K562 (cell line): Measurements from ENCODE around the gene DAPK1. TPM values are rescaled to one million over a fixed set of nuclear protein-coding genes. Genes with fewer than 3 reads are reported as not detected.

Source experiments
- BACH1 ChIP-seq: fragments of 200-800 bp; sonication (Bioruptor generic); IDR thresholded peaks from 2 replicates; pipeline ENCODE4 v1.6.1; 2016; ENCODE audit warnings: missing genetic modification characterization, missing compliant biosample characterization
- CHD2 ChIP-seq: IDR thresholded peaks from 2 replicates; pipeline ENCODE4 v1.6.1; 2011; ENCODE audit warnings: low read depth, low read length
- DMBX1 ChIP-seq: fragments of 250-450 bp; sonication (Bioruptor Pico); IDR thresholded peaks from 2 replicates; pipeline ENCODE4 v1.8.0; 2022; ENCODE audit warnings: inconsistent platforms, mild to moderate bottlenecking, moderate library complexity, borderline replicate concordance
- FOS ChIP-seq: IDR thresholded peaks from 3 replicates; pipeline ENCODE4 v1.6.1; 2011; ENCODE audit not compliant: insufficient read length; ENCODE audit errors: extremely low read depth
- GATAD2A ChIP-seq: fragments of 450-650 bp; IDR thresholded peaks from 2 replicates; pipeline ENCODE4 v1.6.1; 2017
- GMEB1 ChIP-seq: fragments of 250-450 bp; sonication (Bioruptor Pico); IDR thresholded peaks from 2 replicates; pipeline ENCODE4 v1.4.0; 2020; ENCODE audit warnings: mild to moderate bottlenecking
- HNRNPL ChIP-seq: fragments of 200-400 bp; formaldehyde crosslinking; IDR thresholded peaks from 2 replicates; pipeline ENCODE4 v1.6.1; 2017; ENCODE audit warnings: low read depth, mild to moderate bottlenecking, low read length
- ILK ChIP-seq: fragments of 450-650 bp; IDR thresholded peaks from 2 replicates; pipeline ENCODE4 v1.6.1; 2016; ENCODE audit warnings: missing genetic modification characterization, low read depth, mild to moderate bottlenecking, missing compliant biosample characterization, moderate library complexity, borderline replicate concordance
- LCOR ChIP-seq: sonication (generic); formaldehyde crosslinking; IDR thresholded peaks from 2 replicates; pipeline ENCODE4 v1.8.0; 2022; ENCODE audit warnings: mild to moderate bottlenecking, missing genetic modification reagents
- PKNOX1 ChIP-seq: fragments of 450-650 bp; IDR thresholded peaks from 2 replicates; pipeline ENCODE4 v1.6.1; 2016
- PRDM10 ChIP-seq: fragments of 450-650 bp; IDR thresholded peaks from 2 replicates; pipeline ENCODE4 v1.6.1; 2018; ENCODE audit not compliant: partially characterized antibody
- RCOR1 ChIP-seq, 2 experiments: IDR thresholded peaks; 2 replicates each; pipeline ENCODE4 v1.6.1; 2012; ENCODE audit warnings: low read depth in 2 of 2, low read length in 2 of 2, borderline replicate concordance in 1 of 2, improper control_type of control experiment in 1 of 2
- SIN3A ChIP-seq, 2 experiments: fragments of 150-350 bp in 1 of 2; IDR thresholded peaks; 2 replicates each; pipeline ENCODE4 v1.6.1; 2011 to 2016; ENCODE audit warnings: borderline replicate concordance in 2 of 2, low read depth in 2 of 2, low read length in 2 of 2, mild to moderate bottlenecking in 2 of 2, moderate library complexity in 2 of 2; ENCODE audit not compliant: control insufficient read depth in 1 of 2
- SP2 ChIP-seq: IDR thresholded peaks from 2 replicates; pipeline ENCODE4 v1.6.1; 2011; ENCODE audit warnings: mild to moderate bottlenecking, low read depth, low read length, moderate library complexity; ENCODE audit not compliant: poor library complexity, severe bottlenecking; ENCODE audit errors: extremely low read depth
- STAG1 ChIP-seq: sonication (generic); formaldehyde crosslinking; IDR thresholded peaks from 2 replicates; pipeline ENCODE4 v1.5.0; 2020; ENCODE audit warnings: missing genetic modification reagents, borderline replicate concordance
- VEZF1 ChIP-seq: fragments of 200-800 bp; sonication (Bioruptor generic); IDR thresholded peaks from 2 replicates; pipeline ENCODE4 v1.6.1; 2017; ENCODE audit warnings: missing genetic modification characterization, missing compliant biosample characterization
- ZNF57 ChIP-seq: fragments of 450-650 bp; formaldehyde crosslinking; IDR thresholded peaks from 2 replicates; pipeline ENCODE4 v1.4.0; 2020; ENCODE audit warnings: mild to moderate bottlenecking, moderate library complexity
- ZNF699 ChIP-seq: fragments of 250-450 bp; sonication (Bioruptor Pico); IDR thresholded peaks from 2 replicates; pipeline ENCODE4 v1.8.0; 2021; ENCODE audit warnings: mild to moderate bottlenecking, moderate library complexity; ENCODE audit not compliant: insufficient replicate concordance
- polyA plus RNA-seq, 8 experiments: library from polyadenylated mRNA; depleted of rRNA in 4 of 8; stranded (reverse) in 5 of 8; unstranded in 3 of 8; fragments of >200 nt; fragmentation: Nextera tagmentation in 2 of 8; fragmentation: Illumina TruSeq in 1 of 8; extraction: Ambion mirVana in 2 of 8; extraction: Trizol in 1 of 8; gene quantifications; 2 replicates each; pipeline versions ENCODE4 v1.2.1 to v1.2.3, GENCODE V29; 2011 to 2014; ENCODE audit warnings: inconsistent platforms in 1 of 8, missing spikeins in 1 of 8
- total RNA-seq, 7 experiments: library from RNA; depleted of rRNA in 6 of 7; stranded (reverse); fragments of >200 nt in 6 of 7; fragmentation: Illumina TruSeq in 2 of 7; extraction: Trizol in 2 of 7; gene quantifications; 2 replicates each; pipeline versions ENCODE4 v1.2.1 to v1.2.3, GENCODE V29; 2011 to 2021; ENCODE audit warnings: low replicate concordance in 1 of 7

The DAPK1 gene
- total and polyA plus RNA-seq, 9 of the 15 experiments (the other 6 are each of a cell fraction or from before 2014, with no cell fraction given) = 1.7 to 26.4 (median 15.8) TPM

DNA sequence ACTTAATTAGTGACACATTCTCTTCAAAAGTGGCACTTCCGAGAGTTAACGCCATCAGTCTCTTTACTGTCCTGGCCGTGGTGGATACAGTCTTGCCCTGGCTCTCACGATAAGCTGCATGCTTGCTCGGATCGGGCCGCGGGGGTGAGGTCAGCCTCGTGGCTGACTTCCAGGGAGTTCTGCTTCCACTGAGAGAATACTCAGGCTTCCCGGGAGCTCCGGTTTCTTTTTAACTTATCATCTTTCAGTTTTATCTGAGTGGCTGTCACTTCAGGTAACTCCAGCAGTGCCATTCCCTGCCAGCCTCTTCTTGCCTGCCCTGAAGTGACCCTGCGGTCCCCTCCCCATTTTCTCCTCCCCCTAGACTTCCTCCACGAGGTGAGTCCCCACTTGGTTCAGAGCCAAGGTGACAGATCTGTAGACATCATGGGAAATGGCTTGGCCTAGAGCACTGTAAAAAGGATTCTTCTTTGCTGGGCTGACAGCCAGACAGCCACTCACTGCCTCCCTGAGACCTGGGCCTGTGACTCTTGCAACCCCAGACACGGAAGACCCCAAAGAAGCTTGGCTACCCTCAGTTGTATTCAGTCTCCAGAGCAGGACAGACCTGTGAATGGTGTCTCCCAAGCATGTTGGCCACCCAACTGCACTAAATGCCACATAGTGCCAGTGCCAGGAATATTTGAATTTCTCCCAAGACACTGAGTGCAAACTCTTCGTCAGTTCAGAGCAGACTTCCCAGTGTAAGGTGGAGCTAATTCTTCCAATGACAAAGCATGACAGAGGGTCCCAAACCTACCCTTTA is 95.1 kb downstream of the DAPK1 start (continued):
- no peak for TF ChIP-seq ZNF57 (CRISPR knock-in tag)
- peak; percentile 50; the same call in 1 of the 2 replicates for TF ChIP-seq CHD2
- 0 out of 2 replicates have a peak, but pooled peaks have one; percentile 19 for TF ChIP-seq VEZF1 (CRISPR knock-in tag)
- TF ChIP-seq PRDM10 = peak; percentile 20
- no peak for TF ChIP-seq GATAD2A
- TF ChIP-seq FOS = no peak
- no peak for TF ChIP-seq GMEB1 (CRISPR knock-in tag)
- no peak for TF ChIP-seq SP2
- TF ChIP-seq BACH1 (tag) = no peak
- TF ChIP-seq PKNOX1 = peak; percentile 19; the same call in 1 of the 2 replicates
- TF ChIP-seq SIN3A (IDR thresholded peaks at IDR 0.05; ENCODE audit: borderline replicate concordance in 2 of 2, control insufficient read depth in 1 of 2, low read depth in 2 of 2, low read length in 2 of 2) = no peak
- 0 out of 2 replicates have a peak, but pooled peaks have one; percentile 53 for TF ChIP-seq DMBX1
- no peak for TF ChIP-seq LCOR (CRISPR knock-in tag)
- TF ChIP-seq ILK (tag) = no peak
- TF ChIP-seq ZNF699 (CRISPR knock-in tag) = no peak
- no peak for TF ChIP-seq STAG1 (CRISPR knock-in tag)
- TF ChIP-seq RCOR1 (IDR thresholded peaks at IDR 0.05; ENCODE audit: borderline replicate concordance in 1 of 2, low read depth in 2 of 2, low read length in 2 of 2) = peak in 1 of 2 experiments; percentile 32; a peak in 1 of 4 replicates
- TF ChIP-seq HNRNPL = no peak
